ENCODE data around the gene MYOCD. TPM values are rescaled to one million over a fixed set of nuclear protein-coding genes. Genes with fewer than 3 reads are reported as not detected.

The MYOCD gene
- total RNA-seq, 1 experiment from 2014 or later, result not detected

GRCh38 chr17:12666718-12667117 lies 1.0 kb downstream of the MYOCD start:
- Histone ChIP-seq H3K27ac (ENCODE audit: low read length) (no peak overlapping the region), H3K4me1 (ENCODE audit: control insufficient read depth, insufficient read depth, low read length) (no peaks in the 10 kb centered on the region; the same call in none of the 2 replicates), H3K9me3 (ENCODE audit: control insufficient read depth, insufficient read depth, low read depth, low read length) (no peaks in the 10 kb centered on the region), H3K27me3 (ENCODE audit: control insufficient read depth, insufficient read depth, low read length) (peaks cover 13% of the 10 kb centered on the region), H3K36me3 (ENCODE audit: control insufficient read depth, insufficient read depth, low read length) (no peaks in the 10 kb centered on the region), H3K4me3 (ENCODE audit: low read depth in 2 of 2, low read length in 2 of 2) (no peak overlapping the region)
- DNase-seq (ENCODE audit: low read depth, low spot score), result no peak
- in situ Hi-C loops (cut with HindIII; ENCODE audit: low pct_unique_long_range_greater_than_20kb, low sequenced_read_pairs), result no loop called here
- intact Hi-C loops (cut with micrococcal nuclease; ENCODE audit: unreplicated experiment), result loop anchor here (1.0 to 10.0 kb wide), 2 partner anchors 132 to 410 kb away; no protein-coding TSS in a partner anchor
- no peak for ATAC-seq
- ChIA-PET CTCF (interaction anchor here (0.8 to 0.9 kb wide), 2 partner anchors 439 to 485 kb away, joined by 3 read pairs; no protein-coding TSS in a partner anchor), POLR2A (no interaction called here)
- no TSS peak for BruUV-seq (replicated peaks)
- TF ChIP-seq TCF7L2 (IDR thresholded peaks at IDR 0.05; ENCODE audit: low read depth, low read length), result no peak
- TF ChIP-seq SIN3A (IDR thresholded peaks at IDR 0.05; ENCODE audit: borderline replicate concordance, insufficient read depth, low read depth, low read length), result no peak
- no peak for TF ChIP-seq CTCF (IDR thresholded peaks at IDR 0.05)
- TF ChIP-seq, protein P1, sequence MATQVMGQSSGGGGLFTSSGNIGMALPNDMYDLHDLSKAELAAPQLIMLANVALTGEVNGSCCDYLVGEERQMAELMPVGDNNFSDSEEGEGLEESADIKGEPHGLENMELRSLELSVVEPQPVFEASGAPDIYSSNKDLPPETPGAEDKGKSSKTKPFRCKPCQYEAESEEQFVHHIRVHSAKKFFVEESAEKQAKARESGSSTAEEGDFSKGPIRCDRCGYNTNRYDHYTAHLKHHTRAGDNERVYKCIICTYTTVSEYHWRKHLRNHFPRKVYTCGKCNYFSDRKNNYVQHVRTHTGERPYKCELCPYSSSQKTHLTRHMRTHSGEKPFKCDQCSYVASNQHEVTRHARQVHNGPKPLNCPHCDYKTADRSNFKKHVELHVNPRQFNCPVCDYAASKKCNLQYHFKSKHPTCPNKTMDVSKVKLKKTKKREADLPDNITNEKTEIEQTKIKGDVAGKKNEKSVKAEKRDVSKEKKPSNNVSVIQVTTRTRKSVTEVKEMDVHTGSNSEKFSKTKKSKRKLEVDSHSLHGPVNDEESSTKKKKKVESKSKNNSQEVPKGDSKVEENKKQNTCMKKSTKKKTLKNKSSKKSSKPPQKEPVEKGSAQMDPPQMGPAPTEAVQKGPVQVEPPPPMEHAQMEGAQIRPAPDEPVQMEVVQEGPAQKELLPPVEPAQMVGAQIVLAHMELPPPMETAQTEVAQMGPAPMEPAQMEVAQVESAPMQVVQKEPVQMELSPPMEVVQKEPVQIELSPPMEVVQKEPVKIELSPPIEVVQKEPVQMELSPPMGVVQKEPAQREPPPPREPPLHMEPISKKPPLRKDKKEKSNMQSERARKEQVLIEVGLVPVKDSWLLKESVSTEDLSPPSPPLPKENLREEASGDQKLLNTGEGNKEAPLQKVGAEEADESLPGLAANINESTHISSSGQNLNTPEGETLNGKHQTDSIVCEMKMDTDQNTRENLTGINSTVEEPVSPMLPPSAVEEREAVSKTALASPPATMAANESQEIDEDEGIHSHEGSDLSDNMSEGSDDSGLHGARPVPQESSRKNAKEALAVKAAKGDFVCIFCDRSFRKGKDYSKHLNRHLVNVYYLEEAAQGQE (IDR thresholded peaks at IDR 0.05; ENCODE audit: insufficient read depth in 1 of 2, low read depth in 2 of 2, low read length in 1 of 2), result no peak
- TF ChIP-seq POLR2AphosphoS5 (IDR thresholded peaks at IDR 0.05; ENCODE audit: low read depth, low read length), result no peak

- intact Hi-C loops (cut with micrococcal nuclease; ENCODE audit: unreplicated experiment), result loop anchor here (1.0 to 10.0 kb wide), 2 partner anchors 133 to 411 kb away; no protein-coding TSS in a partner anchor
- Histone ChIP-seq H3K9me3 (ENCODE audit: control insufficient read depth, insufficient read depth, low read depth, low read length) (no peaks in the 10 kb centered on the region), H3K27ac (ENCODE audit: low read length) (no peak overlapping the region), H3K36me3 (ENCODE audit: control insufficient read depth, insufficient read depth, low read length) (no peaks in the 10 kb centered on the region), H3K27me3 (ENCODE audit: control insufficient read depth, insufficient read depth, low read length) (peaks cover 13% of the 10 kb centered on the region), H3K4me1 (ENCODE audit: control insufficient read depth, insufficient read depth, low read length) (no peaks in the 10 kb centered on the region; the same call in none of the 2 replicates), H3K4me3 (ENCODE audit: low read depth in 2 of 2, low read length in 2 of 2) (no peak overlapping the region)
- DNase-seq (ENCODE audit: low read depth, low spot score) (peak; percentile 13), ATAC-seq (peak; percentile 71; the same call in 1 of the 2 replicates)
- no peak for TF ChIP-seq POLR2AphosphoS5 (IDR thresholded peaks at IDR 0.05; ENCODE audit: low read depth, low read length)
- no peak for TF ChIP-seq SIN3A (IDR thresholded peaks at IDR 0.05; ENCODE audit: borderline replicate concordance, insufficient read depth, low read depth, low read length)
- peak; percentile 53 for TF ChIP-seq CTCF (IDR thresholded peaks at IDR 0.05)
- in situ Hi-C loops (cut with HindIII; ENCODE audit: low pct_unique_long_range_greater_than_20kb, low sequenced_read_pairs), result no loop called here
- POLR2A ChIA-PET, result no interaction called here
- CTCF ChIA-PET, result interaction anchor here (0.8 to 0.9 kb wide), 2 partner anchors 438 to 486 kb away, joined by 3 read pairs; no protein-coding TSS in a partner anchor
- BruUV-seq (replicated peaks), result no TSS peak
Observed at GRCh38 chr17:12667299-12667958, 1.7 kb downstream of the MYOCD start.

Data from Panc1 (cell line).